ENCODE data around the gene MAPKAPK3.

Gene MAPKAPK3

GRCh38 chr3:50628601-50629000 lies 11.7 kb downstream of the MAPKAPK3 start:
- no peaks in the 10 kb centered on the region for H3K79me1 ChIP-seq (ENCODE audit: low read length)
- no CpG with 5 or more reads among the region's 3 CpGs for WGBS (ENCODE audit: extremely low coverage, insufficient coverage, insufficient read length)

GRCh38 chr3:50630394-50630793 lies 13.4 kb downstream of the MAPKAPK3 start:
- H2BK5ac ChIP-seq (ENCODE audit: low read depth, low read length, poor library complexity): no peak overlapping the region
- no peak overlapping the region for H3K18ac ChIP-seq (ENCODE audit: low read length)
- H2BK12ac ChIP-seq (ENCODE audit: low read length): no peak overlapping the region
- no peak overlapping the region for H3K4me3 ChIP-seq (ENCODE audit: low read depth, low read length)
- H3K36me3 ChIP-seq (ENCODE audit: control insufficient read depth in 1 of 2, insufficient read depth in 2 of 2, low read length in 2 of 2): no peaks in the 10 kb centered on the region
- no peak overlapping the region for H4K91ac ChIP-seq (ENCODE audit: low read depth, low read length)
- H2AFZ ChIP-seq (ENCODE audit: insufficient read depth, low read length, poor library complexity): no peak overlapping the region
- no peak overlapping the region for H2AK5ac ChIP-seq (ENCODE audit: low read length)
- no peak overlapping the region for H4K12ac ChIP-seq (ENCODE audit: low read depth, low read length)
- H3K27me3 ChIP-seq (ENCODE audit: insufficient read depth, low read length): no peaks in the 10 kb centered on the region
- H3K9me3 ChIP-seq (ENCODE audit: insufficient read depth, low read depth, low read length): peaks cover 2% of the 10 kb centered on the region
- no peak overlapping the region for H4K8ac ChIP-seq (ENCODE audit: low read depth, low read length)
- H3K14ac ChIP-seq (ENCODE audit: low read length): no peak overlapping the region
- H3K4ac ChIP-seq (ENCODE audit: low read depth, low read length): no peak overlapping the region
- H3K79me1 ChIP-seq (ENCODE audit: low read length): no peaks in the 10 kb centered on the region
- H3K27ac ChIP-seq (ENCODE audit: low read depth, low read length): no peak overlapping the region
- no peak overlapping the region for H2BK120ac ChIP-seq (ENCODE audit: insufficient read depth, low read length, poor library complexity)
- no peak for DNase-seq
- H3K23ac ChIP-seq (ENCODE audit: low read length): no peak overlapping the region
- peaks cover 2% of the 10 kb centered on the region for H3K79me2 ChIP-seq (ENCODE audit: control insufficient read depth, insufficient read depth, low read length, poor library complexity)
- no CpG with 5 or more reads among the region's 6 CpGs for WGBS (ENCODE audit: extremely low coverage, insufficient coverage, insufficient read length)
- H3K4me2 ChIP-seq (ENCODE audit: low read length): no peak overlapping the region
- H3K4me1 ChIP-seq (ENCODE audit: control insufficient read depth in 1 of 2, insufficient read depth in 2 of 2, low read length in 2 of 2): peaks cover 0 to 9% of the 10 kb centered on the region in 2 experiments
- no peak overlapping the region for H3K9ac ChIP-seq (ENCODE audit: low read length)

More at GRCh38 chr3:50628601-50629000, 11.7 kb downstream of the MAPKAPK3 start:
- Histone ChIP-seq H3K36me3 (ENCODE audit: control insufficient read depth in 1 of 2, insufficient read depth in 2 of 2, low read length in 2 of 2) (no peaks in the 10 kb centered on the region), H2BK120ac (ENCODE audit: insufficient read depth, low read length, poor library complexity) (no peak overlapping the region), H4K91ac (ENCODE audit: low read depth, low read length) (no peak overlapping the region), H3K4me3 (ENCODE audit: low read depth, low read length) (no peak overlapping the region), H3K9me3 (ENCODE audit: insufficient read depth, low read depth, low read length) (peaks cover 2% of the 10 kb centered on the region), H3K4me2 (ENCODE audit: low read length) (no peak overlapping the region), H3K4ac (ENCODE audit: low read depth, low read length) (no peak overlapping the region), H3K18ac (ENCODE audit: low read length) (no peak overlapping the region), H3K14ac (ENCODE audit: low read length) (no peak overlapping the region), H2BK12ac (ENCODE audit: low read length) (no peak overlapping the region), H2BK5ac (ENCODE audit: low read depth, low read length, poor library complexity) (no peak overlapping the region), H3K79me2 (ENCODE audit: control insufficient read depth, insufficient read depth, low read length, poor library complexity) (peaks cover 2% of the 10 kb centered on the region), H4K8ac (ENCODE audit: low read depth, low read length) (no peak overlapping the region), H3K27me3 (ENCODE audit: insufficient read depth, low read length) (no peaks in the 10 kb centered on the region), H3K4me1 (ENCODE audit: control insufficient read depth in 1 of 2, insufficient read depth in 2 of 2, low read length in 2 of 2) (peaks cover 14 to 20% of the 10 kb centered on the region in 2 experiments), H2AFZ (ENCODE audit: insufficient read depth, low read length, poor library complexity) (no peak overlapping the region), H3K23ac (ENCODE audit: low read length) (no peak overlapping the region), H3K9ac (ENCODE audit: low read length) (no peak overlapping the region), H4K12ac (ENCODE audit: low read depth, low read length) (no peak overlapping the region), H3K27ac (ENCODE audit: low read depth, low read length) (no peak overlapping the region), H2AK5ac (ENCODE audit: low read length) (no peak overlapping the region)
- DNase-seq: no peak

- Histone ChIP-seq H3K9ac (ENCODE audit: low read length) (no peak overlapping the region), H2BK120ac (ENCODE audit: insufficient read depth, low read length, poor library complexity) (no peak overlapping the region), H3K4me1 (ENCODE audit: control insufficient read depth in 1 of 2, insufficient read depth in 2 of 2, low read length in 2 of 2) (peaks cover 0 to 9% of the 10 kb centered on the region in 2 experiments), H3K79me1 (ENCODE audit: low read length) (no peaks in the 10 kb centered on the region), H3K79me2 (ENCODE audit: control insufficient read depth, insufficient read depth, low read length, poor library complexity) (peaks cover 2% of the 10 kb centered on the region), H3K27me3 (ENCODE audit: insufficient read depth, low read length) (no peaks in the 10 kb centered on the region), H2BK5ac (ENCODE audit: low read depth, low read length, poor library complexity) (no peak overlapping the region), H3K18ac (ENCODE audit: low read length) (no peak overlapping the region), H3K4me2 (ENCODE audit: low read length) (no peak overlapping the region), H2BK12ac (ENCODE audit: low read length) (no peak overlapping the region), H4K8ac (ENCODE audit: low read depth, low read length) (no peak overlapping the region), H3K4me3 (ENCODE audit: low read depth, low read length) (no peak overlapping the region), H4K91ac (ENCODE audit: low read depth, low read length) (no peak overlapping the region), H2AK5ac (ENCODE audit: low read length) (no peak overlapping the region), H3K9me3 (ENCODE audit: insufficient read depth, low read depth, low read length) (peaks cover 2% of the 10 kb centered on the region), H4K12ac (ENCODE audit: low read depth, low read length) (no peak overlapping the region), H3K27ac (ENCODE audit: low read depth, low read length) (no peak overlapping the region), H3K14ac (ENCODE audit: low read length) (no peak overlapping the region), H3K23ac (ENCODE audit: low read length) (no peak overlapping the region), H3K4ac (ENCODE audit: low read depth, low read length) (no peak overlapping the region), H3K36me3 (ENCODE audit: control insufficient read depth in 1 of 2, insufficient read depth in 2 of 2, low read length in 2 of 2) (no peaks in the 10 kb centered on the region), H2AFZ (ENCODE audit: insufficient read depth, low read length, poor library complexity) (no peak overlapping the region)
- no CpG with 5 or more reads among the region's 7 CpGs for WGBS (ENCODE audit: extremely low coverage, insufficient coverage, insufficient read length)
- no peak for DNase-seq
Measured at GRCh38 chr3:50630877-50631276, 13.9 kb downstream of the MAPKAPK3 start.

GRCh38 chr3:50632450-50632849 lies 15.5 kb downstream of the MAPKAPK3 start:
- peaks cover 0 to 5% of the 10 kb centered on the region in 2 experiments for H3K4me1 ChIP-seq (ENCODE audit: control insufficient read depth in 1 of 2, insufficient read depth in 2 of 2, low read length in 2 of 2)
- no peak overlapping the region for H4K12ac ChIP-seq (ENCODE audit: low read depth, low read length)
- WGBS (ENCODE audit: extremely low coverage, insufficient coverage, insufficient read length): no CpG with 5 or more reads among the region's 5 CpGs
- no peak overlapping the region for H2BK5ac ChIP-seq (ENCODE audit: low read depth, low read length, poor library complexity)
- no peaks in the 10 kb centered on the region for H3K9me3 ChIP-seq (ENCODE audit: insufficient read depth, low read depth, low read length)
- no peak overlapping the region for H2AK5ac ChIP-seq (ENCODE audit: low read length)
- H3K9ac ChIP-seq (ENCODE audit: low read length): no peak overlapping the region
- H3K14ac ChIP-seq (ENCODE audit: low read length): no peak overlapping the region
- H2BK12ac ChIP-seq (ENCODE audit: low read length): no peak overlapping the region
- no peak overlapping the region for H3K4me2 ChIP-seq (ENCODE audit: low read length)
- H3K27me3 ChIP-seq (ENCODE audit: insufficient read depth, low read length): no peaks in the 10 kb centered on the region
- H3K79me2 ChIP-seq (ENCODE audit: control insufficient read depth, insufficient read depth, low read length, poor library complexity): no peaks in the 10 kb centered on the region
- no peak for DNase-seq
- no peak overlapping the region for H3K18ac ChIP-seq (ENCODE audit: low read length)
- H4K8ac ChIP-seq (ENCODE audit: low read depth, low read length): no peak overlapping the region
- no peak overlapping the region for H2AFZ ChIP-seq (ENCODE audit: insufficient read depth, low read length, poor library complexity)
- H2BK120ac ChIP-seq (ENCODE audit: insufficient read depth, low read length, poor library complexity): no peak overlapping the region
- H4K91ac ChIP-seq (ENCODE audit: low read depth, low read length): no peak overlapping the region
- H3K23ac ChIP-seq (ENCODE audit: low read length): no peak overlapping the region
- H3K36me3 ChIP-seq (ENCODE audit: control insufficient read depth in 1 of 2, insufficient read depth in 2 of 2, low read length in 2 of 2): no peaks in the 10 kb centered on the region
- H3K4me3 ChIP-seq (ENCODE audit: low read depth, low read length): no peak overlapping the region
- no peak overlapping the region for H3K27ac ChIP-seq (ENCODE audit: low read depth, low read length)
- H3K4ac ChIP-seq (ENCODE audit: low read depth, low read length): no peak overlapping the region
- H3K79me1 ChIP-seq (ENCODE audit: low read length): no peaks in the 10 kb centered on the region
